Activated B cell treated with CpG ODN at 0.5 μM for 24 hours (primary cell): ENCODE data around the gene MIPEP. TPM values are rescaled to one million over a fixed set of nuclear protein-coding genes. Genes with fewer than 3 reads are reported as not detected.
"Not testable (repeated sequence)": the region's sequence is repeated elsewhere in the genome, so short reads cannot be mapped to it uniquely, and the experiment has no call there.

Source experiments
- ATAC-seq: fragments of 200-7000 bp; cut with Tn5 transposase; one replicate; pipeline ENCODE4 v1.10.0; 2021; ENCODE audit warnings: low read depth, mild to moderate bottlenecking, moderate library complexity
- CTCF ChIA-PET: fragments of 350-600 bp; sonication (Branson Sonifier 250); formaldehyde crosslinking; loops from one replicate; lab custom pipeline; 2021; ENCODE audit warnings: antibody characterized with exemption; lab: Charles Lee
- POLR2A ChIA-PET: fragments of 350-600 bp; sonication (Branson Sonifier 250); formaldehyde crosslinking; loops from one replicate; lab custom pipeline; 2021; ENCODE audit warnings: antibody characterized with exemption; lab: Charles Lee
- DNase-seq: peaks from one replicate; pipeline ENCODE4 v3.0.0; 2022
- H3K27ac Mint-ChIP-seq: one replicate; pipeline ENCODE4 v1.8.0; 2020; ENCODE audit warnings: mixed read lengths
- H3K27me3 Mint-ChIP-seq: one replicate; pipeline ENCODE4 v1.8.0; 2021; ENCODE audit warnings: mixed read lengths
- H3K36me3 Mint-ChIP-seq: one replicate; pipeline ENCODE4 v1.8.0; 2021; ENCODE audit warnings: low read depth, mixed read lengths
- H3K4me1 Mint-ChIP-seq: one replicate; pipeline ENCODE4 v1.8.0; 2021; ENCODE audit warnings: mixed read lengths
- H3K4me3 Mint-ChIP-seq: one replicate; pipeline ENCODE4 v1.8.0; 2020; ENCODE audit warnings: mild to moderate bottlenecking, mixed read lengths
- H3K9me3 Mint-ChIP-seq: one replicate; pipeline ENCODE4 v1.8.0; 2020; ENCODE audit warnings: mixed read lengths
- CTCF ChIP-seq: fragments of 200-600 bp; IDR thresholded peaks from one replicate; pipeline ENCODE4 v1.8.0; 2022; ENCODE audit warnings: antibody characterized with exemption, mild to moderate bottlenecking
- intact Hi-C: fragments of 100-400 bp; cut with micrococcal nuclease; formaldehyde crosslinking; loops from one replicate; pipeline ENCODE4 v1.15.1; 2024
- total RNA-seq: library from RNA; stranded (reverse); gene quantifications from 2 replicates; pipeline ENCODE4 v1.2.3, GENCODE V29; 2022

The MIPEP gene
- total RNA-seq, 1 donor from 2014 or later = 19.7 TPM

DNA sequence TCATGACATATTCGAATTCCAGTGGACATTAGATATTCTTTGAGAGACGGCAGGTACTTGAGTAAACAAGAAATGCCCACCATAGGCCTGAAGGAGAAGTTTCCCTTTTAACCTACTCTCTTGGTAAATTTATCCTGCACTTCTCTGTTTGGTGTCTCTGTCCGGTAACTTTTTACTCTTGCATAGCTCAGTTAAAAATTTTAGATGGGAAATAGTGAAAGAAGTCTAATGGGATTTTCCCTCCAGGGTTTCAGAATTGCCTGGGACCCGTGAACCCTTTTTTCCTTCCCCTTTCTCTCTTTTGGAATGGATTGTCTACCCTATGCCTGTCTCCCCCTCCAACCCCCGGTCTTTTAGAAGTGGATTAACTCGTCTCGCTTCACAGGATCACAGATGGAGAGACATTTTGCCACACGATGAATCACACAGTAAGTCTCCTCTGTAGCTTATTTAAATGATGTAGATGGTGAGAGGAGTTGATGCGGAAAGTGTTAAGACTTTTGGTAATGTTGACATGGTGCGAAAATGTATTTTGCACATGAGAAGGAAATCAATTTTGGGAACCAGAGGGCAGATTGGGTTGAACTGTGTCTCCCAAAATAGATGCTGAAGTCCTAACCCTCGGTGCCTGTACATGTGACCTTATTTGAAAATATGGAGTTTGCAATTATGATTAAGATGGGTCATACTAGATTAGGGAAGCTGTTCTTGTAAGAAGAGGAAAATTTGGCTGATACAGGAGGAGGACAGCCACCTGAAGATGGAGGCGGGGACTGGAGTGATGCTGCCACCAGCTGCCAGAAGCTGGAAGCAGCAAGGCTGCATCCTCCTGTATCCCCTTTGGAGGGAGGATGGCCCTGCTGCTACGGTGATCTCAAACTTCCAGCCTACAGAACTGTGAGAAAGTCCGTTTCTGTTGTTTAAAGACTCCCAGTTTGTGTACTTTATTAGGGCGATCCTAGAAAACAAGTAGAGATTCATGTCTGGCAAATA lies 711 bp upstream of the MIPEP start:
- no peak for DNase-seq
- Mint-ChIP-seq H3K36me3 (peaks cover 3% of the 10 kb centered on the region), H3K4me1 (peaks cover 27% of the 10 kb centered on the region), H3K27me3 (no peaks in the 10 kb centered on the region), H3K4me3 (peak overlapping the region; percentile 91), H3K9me3 (no peaks in the 10 kb centered on the region), H3K27ac (peak overlapping the region; percentile 71)
- ATAC-seq = peak; percentile 17
- TF ChIP-seq CTCF = no peak
- POLR2A ChIA-PET = interaction anchor here (0.6 to 1.8 kb wide), 4 partner anchors 13 to 311 kb away, joined by 3 to 6 read pairs (median 4); no protein-coding TSS in a partner anchor
- CTCF ChIA-PET = interaction anchor here (0.8 to 1.7 kb wide), 4 partner anchors 82 to 423 kb away, joined by 3 to 4 read pairs (median 3); no protein-coding TSS in a partner anchor
- intact Hi-C loops = loop anchor here (1.0 to 5.0 kb wide), 11 partner anchors 83 to 1412 kb away; partner anchors contain the start of genes NUP58, PARP4 and SPATA13

DNA sequence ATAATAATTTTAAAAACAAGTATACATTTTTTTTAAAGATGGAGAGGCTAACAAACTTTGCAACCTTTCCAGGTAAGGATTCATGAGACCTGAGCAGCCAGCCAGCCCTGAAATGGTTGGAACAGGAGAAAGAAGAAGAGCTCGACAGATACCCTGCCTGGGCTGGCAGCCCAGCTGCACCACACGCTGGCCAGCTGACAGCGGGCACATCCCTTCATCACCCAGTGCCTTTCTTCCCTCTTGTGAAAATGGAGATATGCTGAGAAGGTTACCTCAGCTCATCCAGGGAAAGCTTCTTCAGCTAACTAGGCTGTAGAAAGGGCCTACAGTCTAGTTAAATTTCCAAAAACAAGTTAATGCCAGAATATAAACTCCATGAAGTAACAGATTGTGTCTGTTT lies 4.8 kb downstream of the MIPEP start:
- POLR2A ChIA-PET, H3K4me3 Mint-ChIP-seq, DNase-seq, H3K27ac Mint-ChIP-seq, H3K27me3 Mint-ChIP-seq, H3K9me3 Mint-ChIP-seq, CTCF ChIA-PET, ATAC-seq, intact Hi-C loops: not testable (repeated sequence)
- H3K4me1 Mint-ChIP-seq = peaks cover 15% of the 10 kb centered on the region
- peaks cover 37% of the 10 kb centered on the region for H3K36me3 Mint-ChIP-seq

- CTCF ChIA-PET = no interaction called here
- intact Hi-C loops = no loop called here
These were observed 5.9 kb downstream of the MIPEP start for GRCh38 chr13:23883255-23883654.

GRCh38 chr13:23881402-23881800 lies 7.8 kb downstream of the MIPEP start:
- CTCF ChIA-PET = not testable (repeated sequence)

More at GRCh38 chr13:23883255-23883654, 5.9 kb downstream of the MIPEP start:
- DNase-seq (no peak), ATAC-seq (no peak)
- no peak overlapping the region for H3K4me3 Mint-ChIP-seq
- POLR2A ChIA-PET = no interaction called here
- peaks cover 10% of the 10 kb centered on the region for H3K4me1 Mint-ChIP-seq
- no peak for TF ChIP-seq CTCF
- H3K27ac Mint-ChIP-seq = no peak overlapping the region
- no peaks in the 10 kb centered on the region for H3K27me3 Mint-ChIP-seq
- peaks cover 46% of the 10 kb centered on the region for H3K36me3 Mint-ChIP-seq
- H3K9me3 Mint-ChIP-seq = no peaks in the 10 kb centered on the region

DNA sequence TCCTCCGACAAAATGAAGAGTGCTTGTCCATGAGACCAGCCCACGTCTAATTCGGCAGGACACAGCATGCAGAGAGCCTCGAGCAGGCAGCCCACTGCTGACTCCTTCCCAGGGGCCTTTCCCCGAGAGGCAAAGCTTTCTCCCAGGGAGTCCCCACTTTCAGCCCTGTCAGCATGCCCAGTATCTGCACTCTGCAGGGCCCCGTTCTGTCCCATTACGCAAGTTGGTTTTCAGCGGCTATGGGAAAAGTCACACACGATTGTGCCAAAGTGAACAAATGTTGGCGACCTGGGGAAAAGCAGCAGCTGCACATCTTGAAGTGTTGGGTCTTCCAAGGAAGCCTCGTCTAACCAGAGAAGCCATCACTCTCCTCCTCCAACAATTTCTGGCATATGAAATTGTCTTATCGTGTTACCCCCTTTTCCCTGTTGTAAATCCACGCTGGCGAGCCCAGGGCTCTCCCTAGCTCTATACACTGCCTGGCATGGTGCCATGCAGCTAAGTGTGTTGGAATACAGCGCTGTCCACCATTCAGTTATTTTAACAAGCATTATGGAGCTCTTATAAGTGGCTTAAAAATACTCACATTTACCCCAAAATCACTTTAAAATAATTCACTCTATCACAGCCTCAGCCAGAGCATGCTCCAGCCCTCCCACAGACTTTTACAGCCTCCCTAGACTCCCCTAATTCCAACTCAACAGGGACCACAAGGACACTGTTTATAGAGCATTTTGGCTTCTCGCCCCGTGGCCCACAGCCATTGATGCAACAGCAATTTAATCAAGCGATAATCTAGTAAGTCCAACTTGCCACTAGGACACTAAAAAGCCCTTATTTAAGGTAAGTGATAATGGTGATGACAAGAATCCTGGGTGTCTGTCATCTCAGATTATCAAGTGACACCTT lies 8.5 kb downstream of the MIPEP start:
- intact Hi-C loops, POLR2A ChIA-PET: not testable (repeated sequence)

More at GRCh38 chr13:23881402-23881800, 7.8 kb downstream of the MIPEP start:
- ATAC-seq, POLR2A ChIA-PET, intact Hi-C loops, H3K27ac Mint-ChIP-seq, H3K4me3 Mint-ChIP-seq, DNase-seq, H3K4me1 Mint-ChIP-seq, H3K27me3 Mint-ChIP-seq, H3K9me3 Mint-ChIP-seq: not testable (repeated sequence)
- peaks cover 49% of the 10 kb centered on the region for H3K36me3 Mint-ChIP-seq

DNA sequence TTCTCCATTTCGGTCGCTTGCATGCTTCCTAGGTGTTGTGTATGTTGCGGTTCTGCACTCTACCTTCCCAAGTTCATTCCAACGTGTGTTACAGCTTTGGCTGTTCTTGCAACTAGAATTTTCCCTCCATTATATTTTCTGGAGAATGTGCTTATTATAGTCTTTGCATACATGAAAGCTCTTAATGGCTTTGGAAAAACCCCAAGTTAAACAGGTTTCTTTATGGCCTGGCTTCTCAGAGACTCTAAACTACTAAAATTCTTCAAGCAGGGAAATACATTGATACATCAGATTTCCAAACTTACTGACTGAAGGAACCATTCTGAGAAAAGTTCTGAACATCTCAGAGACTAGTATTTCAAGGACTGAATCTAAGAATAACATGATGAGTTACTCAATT lies 11.9 kb downstream of the MIPEP start:
- ChIA-PET POLR2A (interaction anchor here (0.6 kb wide), 1 partner anchor 13 kb away, joined by 3 read pairs; no protein-coding TSS in a partner anchor), CTCF (no interaction called here)
- Mint-ChIP-seq H3K27me3 (no peaks in the 10 kb centered on the region), H3K4me1 (no peaks in the 10 kb centered on the region), H3K9me3 (no peaks in the 10 kb centered on the region), H3K27ac (no peak overlapping the region), H3K36me3 (peaks cover 49% of the 10 kb centered on the region), H3K4me3 (no peak overlapping the region)
- intact Hi-C loops = no loop called here
- no peak for TF ChIP-seq CTCF
- ATAC-seq = no peak
- DNase-seq = no peak

More for the DNA sequence above, 8.5 kb downstream of the MIPEP start:
- H3K9me3 Mint-ChIP-seq, ATAC-seq, H3K4me3 Mint-ChIP-seq, H3K4me1 Mint-ChIP-seq, CTCF ChIA-PET, DNase-seq, H3K27ac Mint-ChIP-seq, H3K27me3 Mint-ChIP-seq: not testable (repeated sequence)
- H3K36me3 Mint-ChIP-seq = peaks cover 56% of the 10 kb centered on the region
